NCI-H2171 (cell line): ENCODE results near the gene ALK.

ENCODE experiments used
- DNase-seq: peaks from one replicate; lab custom pipeline; 2025; lab: John Stamatoyannopoulos, UW

The ALK gene

DNA sequence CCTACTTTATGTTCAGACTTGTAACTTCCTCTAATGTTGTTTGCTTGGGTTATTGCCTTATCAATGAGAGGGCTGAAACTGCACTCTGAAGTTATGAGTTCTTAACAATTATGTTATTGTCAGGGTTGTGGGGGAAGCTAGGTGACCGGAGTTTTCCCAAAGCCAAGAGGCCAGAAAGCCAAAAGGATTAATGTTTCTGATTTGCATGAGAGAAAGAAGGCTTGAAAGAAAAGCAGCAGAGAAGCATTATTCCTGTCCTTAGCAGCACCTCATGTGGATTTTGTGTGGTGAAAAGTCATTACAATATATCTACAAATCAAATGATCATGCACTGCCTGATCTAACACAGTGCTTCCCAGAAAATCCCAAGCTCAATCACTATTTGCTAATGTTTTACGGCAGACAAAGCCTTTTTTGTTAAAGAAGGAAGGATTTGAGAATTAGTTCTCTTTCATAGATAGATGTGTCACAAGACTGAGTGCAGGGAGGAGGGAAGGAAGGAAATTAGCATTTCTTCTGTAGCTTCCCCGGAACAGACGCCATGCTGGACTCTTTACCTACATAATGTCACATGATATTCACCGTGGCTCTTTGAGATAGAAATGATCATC is 203.2 kb downstream of the ALK start:
- no peak for DNase-seq

DNA sequence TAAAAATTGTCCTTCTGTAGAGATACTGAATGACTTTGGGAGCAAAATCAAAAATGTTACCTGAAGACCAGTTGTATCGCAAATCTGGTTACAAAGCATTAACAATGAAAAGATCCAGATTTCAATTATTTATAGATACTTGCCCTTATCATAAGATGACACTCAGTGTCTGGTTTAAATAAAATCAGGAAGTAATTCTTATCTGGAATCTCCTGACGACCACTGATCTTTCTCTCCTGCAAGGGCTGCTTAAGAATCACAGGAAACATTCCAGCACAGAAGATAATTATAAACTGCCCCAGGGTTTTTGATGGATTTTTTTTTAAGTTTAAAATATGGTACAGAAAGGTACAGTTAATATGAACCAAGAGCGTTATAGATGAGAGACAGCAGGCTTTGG is 205.7 kb downstream of the ALK start:
- no peak for DNase-seq

DNA sequence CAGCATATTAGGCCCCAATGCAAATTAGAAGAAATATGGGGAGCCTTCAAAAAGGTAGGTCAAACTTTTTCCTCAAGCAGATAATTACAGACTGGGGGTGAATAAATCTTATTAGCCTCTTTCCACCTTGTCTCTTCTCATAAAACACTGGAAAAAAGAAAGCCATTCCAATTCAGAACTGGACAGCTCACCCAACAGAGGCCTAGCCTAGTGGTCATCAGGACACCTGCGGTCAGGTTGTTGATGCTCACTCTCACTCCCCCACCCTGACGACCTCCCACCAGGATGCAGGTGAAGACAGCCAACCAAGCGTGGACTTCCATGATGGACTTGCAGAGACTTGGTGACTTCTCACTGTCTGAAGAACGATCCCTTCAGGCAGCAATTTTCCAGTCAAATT is 207.1 kb downstream of the ALK start:
- DNase-seq = no peak

DNA sequence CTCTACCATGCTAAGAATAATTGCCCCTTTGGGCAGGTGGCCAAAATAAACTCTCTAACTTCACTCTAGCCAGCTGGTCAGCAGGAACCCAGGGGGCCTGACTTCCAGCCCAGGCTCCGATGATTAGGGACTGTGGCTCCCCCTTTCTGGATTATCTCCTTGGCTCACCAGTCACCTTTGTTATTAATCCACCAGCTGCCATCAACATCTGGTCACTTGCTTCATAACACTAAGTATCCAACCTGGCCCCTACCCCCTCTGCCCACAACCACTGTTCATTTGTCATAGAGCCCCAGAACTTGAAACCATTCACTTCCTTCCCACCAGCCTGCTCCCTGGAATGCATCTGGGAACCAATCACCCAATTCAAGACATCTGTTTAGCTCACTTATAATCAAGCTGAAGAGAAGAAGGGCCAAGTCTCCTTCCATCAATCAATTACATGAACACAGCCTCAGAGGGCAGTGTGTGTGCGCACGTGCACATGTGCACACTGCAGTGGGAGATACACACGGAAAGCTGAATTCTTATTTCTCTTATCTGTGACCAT is 215.1 kb downstream of the ALK start:
- DNase-seq = no peak

DNA sequence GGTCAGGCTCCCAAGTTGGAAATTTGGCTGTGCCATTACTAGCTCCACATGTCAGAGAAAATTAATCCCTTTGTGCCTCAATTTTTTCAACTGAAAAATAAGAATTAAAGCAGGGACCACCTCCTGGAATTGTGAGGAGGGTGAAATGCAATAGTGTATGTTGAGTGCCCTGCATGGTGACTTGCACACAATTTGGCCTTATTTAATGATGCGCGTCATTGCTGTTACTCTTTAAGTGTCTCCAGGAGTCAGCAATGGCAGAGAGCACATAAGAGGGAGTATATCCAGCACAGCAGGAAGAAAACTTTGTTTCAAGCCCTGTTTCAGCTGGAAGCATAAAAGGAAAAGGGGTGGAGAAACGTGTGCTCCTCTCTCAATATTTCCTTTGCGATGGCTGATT is 215.8 kb downstream of the ALK start:
- DNase-seq = no peak

DNA sequence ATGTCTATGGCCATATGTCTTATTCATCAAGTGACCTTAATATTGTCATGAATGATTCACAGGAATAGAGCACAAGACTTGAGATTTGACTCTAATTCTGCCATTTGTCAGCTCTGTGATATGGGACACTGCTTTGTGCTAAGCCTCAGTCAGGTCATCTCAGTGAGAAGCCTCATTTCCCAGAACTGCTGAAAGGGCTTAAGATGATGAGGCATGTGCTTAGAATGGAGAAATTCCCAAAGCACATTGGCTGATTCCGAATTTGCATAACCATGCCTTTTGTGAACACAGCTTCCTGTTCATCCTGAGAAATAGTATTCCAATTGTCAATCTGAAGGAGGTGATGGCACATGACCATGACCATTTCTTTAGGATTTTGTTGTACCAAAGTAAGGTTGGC is 218.1 kb downstream of the ALK start:
- no peak for DNase-seq

DNA sequence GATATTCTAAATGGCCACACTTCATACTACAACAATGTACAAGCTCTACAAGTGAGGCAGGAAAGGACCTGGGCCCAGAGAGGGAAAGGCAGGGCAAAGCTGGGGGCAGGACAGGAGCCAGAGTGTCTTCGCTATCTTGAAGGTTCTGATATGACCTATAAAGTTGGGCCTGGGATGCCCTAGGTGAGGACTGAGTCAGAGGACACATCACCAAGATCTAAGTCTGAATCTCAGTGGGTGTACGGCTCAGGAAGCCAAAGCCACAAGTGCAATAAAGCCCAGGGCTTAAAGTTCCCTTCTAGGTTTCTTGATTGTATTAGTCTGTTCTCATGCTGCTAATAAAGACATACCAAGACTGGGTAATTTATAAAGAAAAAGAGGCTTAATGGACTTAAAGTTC is 219.1 kb downstream of the ALK start:
- no peak for DNase-seq

DNA sequence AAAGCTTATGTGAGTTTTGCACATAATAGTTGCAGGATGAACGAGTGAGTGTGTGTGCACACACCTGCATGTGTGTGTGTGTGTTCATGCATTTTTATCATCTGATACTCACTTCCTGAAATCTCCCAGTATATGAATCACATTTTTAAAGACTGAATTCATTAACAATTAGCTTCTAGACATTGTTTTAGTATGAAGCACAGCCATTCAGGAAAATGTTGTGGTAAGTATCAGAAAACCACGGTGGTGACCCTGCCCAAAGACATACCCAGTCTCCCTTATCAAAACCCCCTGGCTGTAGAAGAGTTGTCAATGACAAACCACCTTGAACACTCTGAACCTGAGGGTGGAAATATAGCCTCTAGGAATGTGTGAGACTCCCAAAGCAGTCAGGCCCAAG is 220.8 kb downstream of the ALK start:
- no peak for DNase-seq

DNA sequence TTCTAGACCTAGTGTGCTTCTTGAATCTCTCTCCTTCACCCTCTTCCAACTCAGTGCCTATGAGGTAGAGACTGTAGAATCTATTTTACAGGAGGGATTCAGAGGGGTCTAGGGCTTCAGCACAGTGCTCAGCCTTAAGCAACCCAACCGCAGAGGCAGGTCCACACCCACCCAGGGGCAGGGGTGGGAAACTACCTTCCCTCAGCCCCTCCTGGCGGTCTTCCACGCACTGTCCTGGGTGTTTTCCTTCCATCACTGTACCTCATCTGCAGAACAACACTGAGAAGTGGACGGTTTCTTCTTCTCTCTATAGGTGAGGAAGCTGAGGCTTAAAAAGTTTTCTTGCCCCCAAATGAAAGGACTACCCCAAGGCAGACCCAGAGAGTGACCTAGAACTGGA is 222.3 kb downstream of the ALK start:
- no peak for DNase-seq

DNA sequence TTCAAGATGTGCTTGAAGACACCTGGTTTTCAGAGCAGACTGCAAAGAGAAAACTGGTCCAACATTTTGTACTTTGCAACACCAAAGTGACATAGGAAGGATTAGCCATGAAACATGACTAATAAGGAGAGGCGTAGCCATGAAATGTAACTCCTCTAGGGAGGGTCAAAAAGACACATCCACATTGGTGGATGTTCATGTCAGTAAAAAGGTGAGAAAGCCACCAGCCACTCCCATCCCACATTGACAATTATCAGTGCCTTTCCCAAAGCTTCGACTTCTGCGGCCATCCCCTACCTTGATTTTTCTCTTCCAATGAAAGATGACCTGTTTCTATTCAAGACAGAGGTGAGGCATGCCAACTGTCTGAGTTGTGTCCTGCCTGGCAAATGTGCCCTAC is 223.2 kb downstream of the ALK start:
- no peak for DNase-seq

DNA sequence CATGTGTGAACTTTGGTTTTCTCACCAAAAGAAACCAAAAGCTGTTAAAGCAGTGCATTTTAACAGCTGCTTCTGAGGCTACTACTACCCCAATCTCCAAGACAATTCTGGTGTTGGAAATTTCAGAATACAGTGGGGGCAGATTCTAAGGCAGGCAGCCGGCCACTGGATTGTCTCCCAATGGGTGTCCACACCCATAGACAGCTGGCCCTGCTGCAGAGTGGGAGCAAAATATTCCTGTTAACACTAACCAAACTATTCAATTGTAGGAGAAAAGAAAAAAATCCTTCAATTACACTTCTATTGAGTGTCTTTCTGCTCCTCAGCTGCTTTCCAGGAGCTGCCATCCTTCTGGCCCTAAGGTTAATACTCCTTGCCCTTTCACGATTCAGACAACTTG is 223.7 kb downstream of the ALK start:
- DNase-seq = no peak

DNA sequence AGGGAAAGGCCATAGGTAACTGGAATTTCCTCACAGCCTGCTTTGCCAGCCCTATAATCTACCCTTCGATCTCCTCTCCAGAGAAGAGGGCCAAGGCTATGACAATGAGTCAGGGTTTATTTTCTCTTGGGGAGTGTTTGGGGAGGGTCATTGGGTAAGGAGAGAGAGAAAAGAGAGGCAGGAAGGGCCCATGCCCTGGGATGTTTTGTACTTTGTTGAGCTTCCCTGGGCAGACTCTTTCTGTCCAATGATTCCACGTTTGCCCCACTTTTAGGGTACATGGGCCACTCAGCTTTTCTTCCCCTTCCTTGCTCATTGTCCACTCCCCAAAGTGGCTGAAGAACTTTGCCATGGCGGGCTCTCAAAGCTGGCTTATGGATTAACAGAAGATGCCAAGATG is 224.2 kb downstream of the ALK start:
- DNase-seq = no peak

DNA sequence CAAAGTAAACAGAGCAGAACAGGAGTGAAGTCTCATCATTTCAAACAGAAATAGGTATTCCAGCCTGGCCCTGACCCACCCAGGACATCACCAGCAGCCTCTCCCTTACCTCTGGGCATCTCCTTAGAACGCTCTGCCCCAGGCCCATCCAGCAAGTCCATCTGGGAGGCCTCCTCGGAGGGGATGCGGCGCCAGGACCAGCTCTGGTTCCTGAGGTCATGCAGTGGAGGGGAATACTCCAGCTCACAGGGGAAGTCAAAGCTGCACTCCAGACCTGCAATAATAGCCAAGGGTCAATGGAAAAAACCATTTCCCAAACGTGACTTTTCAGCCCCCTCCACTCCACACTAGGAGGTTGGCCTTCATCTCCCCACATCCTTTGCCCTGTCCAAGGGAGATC is 226.6 kb downstream of the ALK start:
- DNase-seq = no peak

DNA sequence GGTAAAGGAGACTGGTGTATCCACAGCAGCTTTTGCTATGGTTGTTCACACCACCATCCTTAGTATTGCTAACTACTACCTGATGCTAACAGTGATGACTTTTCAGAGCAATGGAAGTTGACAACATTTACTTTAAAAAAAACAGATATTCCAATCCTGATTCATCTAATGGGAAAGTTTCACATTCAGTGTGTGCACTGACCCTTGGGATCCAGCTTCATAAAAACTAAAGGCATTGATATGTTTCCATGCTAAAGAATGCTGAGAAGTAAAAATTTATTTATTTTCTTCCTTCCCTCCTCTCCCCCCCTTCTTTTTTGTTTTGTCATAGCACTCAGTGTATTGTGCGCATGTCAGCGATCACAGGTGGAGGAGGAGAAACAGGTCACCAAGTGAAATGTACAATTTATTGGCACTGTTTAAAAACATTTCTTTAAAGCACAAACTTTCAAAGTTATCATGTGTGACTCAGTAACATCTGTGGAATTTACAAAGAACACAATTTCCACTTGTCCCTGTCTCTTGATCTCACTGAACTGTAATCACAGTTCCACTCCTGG is 229.9 kb downstream of the ALK start:
- no peak for DNase-seq

DNA sequence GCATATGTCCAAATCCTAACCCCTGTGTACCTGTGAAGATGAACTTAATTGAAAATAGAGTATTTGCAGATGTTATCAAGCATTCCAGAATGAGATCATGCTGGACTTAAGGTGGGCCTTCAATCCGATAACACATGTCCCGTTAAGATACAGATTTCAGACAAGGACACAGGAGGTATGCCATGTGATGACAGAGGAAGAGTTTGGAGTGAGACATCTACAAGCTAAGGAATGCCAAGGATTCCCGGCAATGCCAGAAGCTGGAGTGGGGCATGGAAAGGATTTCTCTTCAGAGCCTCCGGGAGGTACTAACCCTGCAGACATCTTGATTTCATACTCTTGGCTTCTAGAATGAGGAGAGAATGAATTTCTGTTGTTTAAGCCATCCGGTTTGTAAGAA is 231.7 kb downstream of the ALK start:
- DNase-seq = no peak

DNA sequence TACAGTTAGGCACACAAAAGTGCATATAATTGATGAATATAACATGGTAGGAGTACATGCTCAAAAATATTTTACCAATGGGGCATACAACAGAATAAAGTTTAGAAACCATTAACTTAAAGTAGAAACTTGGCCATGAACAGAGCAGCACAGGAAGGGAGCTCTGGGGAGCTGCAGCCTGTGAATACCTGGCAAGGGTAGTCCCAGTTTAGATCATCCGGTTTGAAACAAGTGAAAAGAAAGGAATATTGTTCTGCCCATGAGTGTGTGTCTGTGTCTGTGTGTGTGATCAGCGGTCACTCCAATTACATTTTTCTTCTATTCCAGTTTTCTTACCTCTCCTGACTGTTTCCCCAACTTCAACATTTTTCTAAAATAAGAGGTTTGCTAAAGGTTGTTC is 233.0 kb downstream of the ALK start:
- no peak for DNase-seq

DNA sequence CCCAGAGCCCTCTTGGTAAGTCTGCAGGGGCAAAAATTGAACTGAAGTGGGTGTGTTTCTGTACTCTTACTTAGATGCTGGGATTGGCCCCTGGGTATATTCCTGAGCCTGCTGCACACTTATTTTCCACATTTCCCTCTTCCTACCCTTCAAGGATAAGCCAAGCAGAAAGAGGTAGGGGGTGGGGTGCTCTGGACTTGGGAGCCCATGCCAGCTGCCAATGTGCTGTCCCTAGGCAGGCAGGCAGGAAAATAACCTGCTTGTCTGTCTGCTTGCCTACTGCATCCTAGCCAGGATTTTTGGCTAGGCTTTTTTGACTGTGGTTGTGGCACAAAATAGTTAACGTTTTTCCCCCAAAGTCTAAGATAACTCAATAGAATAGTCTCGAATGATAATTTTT is 234.3 kb downstream of the ALK start:
- DNase-seq = no peak

DNA sequence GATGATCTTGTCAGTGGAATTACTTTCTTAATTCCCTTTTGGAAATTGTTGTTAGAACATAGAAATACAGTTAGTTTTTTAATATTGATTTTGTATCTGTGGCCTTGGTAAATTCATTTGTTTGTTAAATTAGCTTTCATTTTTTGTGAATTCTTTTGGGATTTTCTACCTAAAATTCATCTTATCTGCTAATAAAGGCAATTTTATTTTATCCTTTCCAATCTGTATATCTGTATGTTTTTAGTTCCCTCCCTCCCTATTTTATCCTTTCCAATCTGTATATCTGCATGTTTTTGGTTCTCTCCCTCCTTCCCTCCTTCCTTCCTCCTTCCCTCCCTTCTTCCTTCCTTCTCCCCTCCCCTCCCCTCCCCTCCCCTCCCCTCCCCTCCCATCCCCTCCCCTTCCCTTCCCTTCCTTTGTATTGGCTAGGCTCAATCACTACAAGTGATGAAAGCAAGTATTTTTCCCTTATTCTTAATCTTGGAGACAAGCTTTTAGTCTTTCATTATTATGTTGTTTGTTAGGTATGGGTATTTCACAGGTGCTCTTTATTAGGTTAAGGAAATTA is 244.4 kb downstream of the ALK start:
- no peak for DNase-seq

DNA sequence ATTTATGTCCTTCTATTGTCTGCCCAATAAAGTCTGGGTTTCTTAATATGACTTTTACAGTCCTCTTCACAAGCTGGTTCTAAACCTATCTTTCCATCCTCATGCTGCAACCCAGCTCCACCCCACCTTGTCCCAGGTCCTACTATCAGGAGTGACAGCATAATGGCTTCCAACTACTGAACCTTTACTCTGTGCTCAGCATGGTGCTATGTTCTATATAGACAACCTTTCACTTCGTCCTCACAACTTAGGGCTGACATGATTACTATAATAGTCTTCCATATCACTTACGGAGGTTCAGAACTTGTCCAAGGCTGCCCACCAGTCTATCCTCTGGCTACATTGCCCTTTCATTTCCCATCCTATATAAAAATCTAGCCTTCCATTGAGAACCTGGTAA is 256.8 kb downstream of the ALK start:
- no peak for DNase-seq

DNA sequence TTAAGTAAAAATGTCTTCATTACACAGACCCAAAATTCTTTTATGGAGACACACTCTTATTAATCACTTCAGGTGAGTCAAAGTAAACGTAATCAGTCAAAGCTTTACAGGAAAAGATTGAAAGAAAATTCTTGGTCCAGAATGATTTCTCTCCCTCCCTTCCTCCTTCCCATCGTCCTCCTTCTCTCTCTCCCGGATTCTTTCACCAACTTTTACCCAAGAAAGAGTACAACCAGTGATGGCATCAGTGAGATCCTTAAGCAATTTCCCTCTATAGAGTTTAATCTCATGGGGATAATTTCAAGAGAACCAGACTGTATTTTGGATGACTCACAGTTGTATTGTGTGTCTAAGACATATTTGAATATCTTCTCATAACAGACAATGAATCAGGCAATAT is 258.1 kb downstream of the ALK start:
- DNase-seq = no peak

DNA sequence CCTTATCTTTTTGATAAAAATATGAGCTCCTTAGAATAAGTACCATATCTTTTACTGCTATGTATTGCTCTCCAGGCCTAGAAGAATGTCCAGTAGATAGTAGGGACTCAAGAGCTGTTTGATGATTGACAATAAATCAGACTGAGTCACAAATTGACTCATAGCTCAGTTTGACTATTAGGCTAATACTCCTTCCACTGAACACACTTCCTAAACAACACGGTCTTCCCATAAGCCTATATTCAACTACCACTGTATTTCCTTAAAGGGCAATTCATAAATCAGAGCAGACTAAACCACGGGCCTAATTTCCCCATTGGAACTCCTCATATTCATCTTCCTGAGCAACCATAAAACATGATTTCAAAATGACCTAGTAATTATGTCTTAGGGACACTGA is 258.5 kb downstream of the ALK start:
- no peak for DNase-seq

DNA sequence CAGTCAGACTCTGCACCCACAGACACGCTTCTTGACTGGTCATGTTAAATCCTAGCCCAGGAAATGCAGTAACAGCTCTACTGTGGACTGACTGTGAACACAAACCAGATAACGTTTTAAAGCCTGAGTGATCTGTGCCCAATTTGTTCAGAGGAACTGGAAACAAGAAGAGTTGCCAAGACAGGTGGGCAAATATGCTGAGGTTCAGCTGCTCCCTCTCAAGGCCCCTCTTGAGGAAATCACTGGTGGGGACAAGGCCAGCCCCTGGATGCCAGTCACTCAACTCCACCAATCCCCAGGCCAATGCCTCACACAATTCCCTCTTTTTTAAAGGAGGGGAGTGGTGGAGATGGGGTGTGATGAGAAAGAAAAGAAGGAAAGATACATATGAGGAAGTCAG is 261.2 kb downstream of the ALK start:
- no peak for DNase-seq

DNA sequence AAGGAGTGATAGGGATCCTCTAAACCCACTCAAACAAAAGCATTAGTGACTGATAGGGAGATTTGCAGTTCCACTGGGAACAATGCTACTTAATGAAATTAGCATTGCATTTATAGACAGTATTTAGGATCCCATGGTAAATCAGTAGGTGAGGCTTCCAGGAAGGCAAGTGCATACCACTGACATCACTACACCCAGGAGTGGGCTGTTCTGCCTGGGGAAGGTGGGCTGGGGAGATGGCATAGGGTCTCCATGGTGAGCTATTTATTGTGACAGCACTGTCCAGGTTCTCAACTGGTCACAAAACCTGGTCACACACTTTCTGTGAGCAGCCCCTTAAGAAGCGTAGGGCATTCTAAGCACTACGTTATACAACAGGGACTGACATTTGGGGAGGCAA is 262.2 kb downstream of the ALK start:
- no peak for DNase-seq

DNA sequence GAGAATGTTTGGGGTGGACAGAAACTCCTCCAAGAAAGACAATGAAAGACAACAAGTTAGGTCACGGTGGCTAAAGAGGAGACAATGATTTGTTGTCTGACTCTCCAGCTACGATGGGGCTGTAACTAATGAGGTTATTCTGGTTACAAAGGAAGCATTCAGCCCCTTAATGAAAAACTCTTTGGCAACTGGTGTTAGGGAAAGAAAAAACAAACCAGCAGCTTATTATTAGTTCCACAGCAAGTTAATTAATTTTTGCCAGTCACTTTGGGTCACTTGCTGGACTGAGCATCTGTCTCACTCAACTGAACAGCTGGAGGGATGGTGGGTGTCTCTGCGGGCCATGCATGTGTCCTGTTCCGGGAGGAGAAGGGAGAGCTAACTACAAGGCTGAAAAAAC is 263.7 kb downstream of the ALK start:
- no peak for DNase-seq
